Natural killer cell (primary cell): ENCODE data around the gene MTFR1L. TPM values are rescaled to one million over a fixed set of nuclear protein-coding genes. Genes with fewer than 3 reads are reported as not detected.
A peak's percentile ranks its signal among the peaks of the same experiment; 100 is the strongest.

Experiments
- ATAC-seq, 3 donors: fragments of 150-1000 bp in 2 of 3; fragments of 200-7000 bp in 1 of 3; cut with Tn5 transposase; 1 replicate in 1 of 3; 2 replicates in 2 of 3; pipeline ENCODE4 v1.10.0; 2021; ENCODE audit warnings: mild to moderate bottlenecking in 2 of 3, moderate library complexity in 2 of 3
- DNase-seq, 2 donors: peaks; one replicate each; pipeline versions ENCODE4 v3.0.0 to v3.0.0-alpha.2; 2013 to 2021; ENCODE audit warnings: mixed read lengths in 1 of 2
- H3K27ac ChIP-seq: one replicate; pipeline ENCODE4 v1.5.1; 2013; ENCODE audit warnings: mild to moderate bottlenecking, low read length
- H3K27me3 ChIP-seq: one replicate; pipeline ENCODE4 v1.6.1; 2013; ENCODE audit warnings: low read length; ENCODE audit not compliant: control insufficient read depth, insufficient read depth
- H3K36me3 ChIP-seq: one replicate; pipeline ENCODE4 v1.6.1; 2013; ENCODE audit warnings: low read length; ENCODE audit not compliant: control insufficient read depth, insufficient read depth
- H3K4me1 ChIP-seq: one replicate; pipeline ENCODE4 v1.6.1; 2013; ENCODE audit warnings: low read length; ENCODE audit not compliant: control insufficient read depth, insufficient read depth
- H3K4me3 ChIP-seq: one replicate; pipeline ENCODE4 v1.5.1; 2013; ENCODE audit warnings: low read length
- H3K9me3 ChIP-seq: one replicate; pipeline ENCODE4 v1.6.1; 2013; ENCODE audit warnings: low read length; ENCODE audit not compliant: control insufficient read depth, insufficient read depth
- H3K27ac Mint-ChIP-seq, 2 donors: one replicate each; pipeline ENCODE4 v1.8.0; 2022; ENCODE audit warnings: mild to moderate bottlenecking in 2 of 2, mixed read lengths in 2 of 2, moderate library complexity in 1 of 2
- H3K27me3 Mint-ChIP-seq, 2 donors: one replicate each; pipeline ENCODE4 v1.8.0; 2022; ENCODE audit warnings: low read depth in 2 of 2, mixed read lengths in 2 of 2
- H3K36me3 Mint-ChIP-seq: one replicate; pipeline ENCODE4 v1.8.0; 2022; ENCODE audit warnings: mixed read lengths
- H3K4me1 Mint-ChIP-seq, 2 donors: one replicate each; pipeline ENCODE4 v1.8.0; 2022; ENCODE audit warnings: mixed read lengths in 2 of 2
- H3K4me3 Mint-ChIP-seq: one replicate; pipeline ENCODE4 v1.8.0; 2022; ENCODE audit warnings: mild to moderate bottlenecking, moderate library complexity, mixed read lengths
- H3K9me3 Mint-ChIP-seq, 2 donors: one replicate each; pipeline ENCODE4 v1.8.0; 2022; ENCODE audit warnings: mixed read lengths in 2 of 2
- WGBS: methylation state at CpG from one replicate; pipeline ENCODE4 v1.1.7; 2013; ENCODE audit warnings: missing lambda C conversion rate; ENCODE audit not compliant: insufficient coverage; 5-methylcytosine and 5-hydroxymethylcytosine counted together
- intact Hi-C: fragments of 100-400 bp; cut with micrococcal nuclease; formaldehyde crosslinking; loops from one replicate; pipeline ENCODE4 v1.14.2; 2022
- total RNA-seq, 4 donors: library from RNA; stranded (reverse); fragments of 120-200 nt in 1 of 4; gene quantifications; one replicate each; pipeline versions ENCODE4 v1.2.3 to v1.2.4, GENCODE V29; 2013 to 2022
- TF ChIP-seq, protein P1 (sequence below): fragments of 200-600 bp; IDR thresholded peaks from one replicate; pipeline ENCODE4 v1.8.0; 2022; ENCODE audit warnings: antibody characterized with exemption

Gene MTFR1L
- total RNA-seq, 3 donors from 2014 or later (not counting 1 experiment from before 2014, with no cell fraction given), result 33.4 to 39.0 (median 39.0) TPM

DNA sequence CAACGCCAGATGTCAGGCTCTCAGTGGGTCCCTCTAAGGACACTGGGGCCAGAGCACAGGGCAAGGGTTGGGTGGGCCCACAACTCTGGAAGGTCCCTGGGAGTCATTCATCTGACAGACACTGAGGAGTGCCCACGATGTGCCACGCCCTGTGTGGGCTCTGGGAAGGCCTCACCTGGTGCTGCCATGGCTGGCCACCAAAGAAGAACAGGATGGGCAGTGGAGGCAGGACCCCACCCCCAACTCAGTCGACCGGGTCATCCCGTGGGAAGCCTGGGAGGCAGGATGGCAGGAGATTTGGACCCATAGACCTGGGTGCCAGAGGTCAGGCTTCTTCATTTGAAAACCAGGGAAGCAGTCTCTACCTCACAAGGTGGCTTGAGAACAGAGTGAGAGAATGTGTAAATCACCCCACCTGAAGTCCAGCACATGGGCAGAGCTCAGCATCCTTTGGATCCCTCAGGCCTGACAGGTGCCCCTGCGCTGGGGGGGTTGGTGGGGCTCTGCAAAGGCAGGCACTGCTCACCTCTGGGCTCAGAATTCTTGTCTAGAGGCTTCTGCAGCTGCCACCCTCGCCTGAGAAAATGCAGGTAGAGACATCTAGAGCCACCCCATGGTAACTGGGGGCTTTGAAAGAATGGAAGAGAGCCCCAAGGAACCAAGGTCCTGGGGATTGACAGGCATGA is 20.9 kb upstream of the MTFR1L start:
- H3K27me3 Mint-ChIP-seq, result peaks cover 0 to 3% of the 10 kb centered on the region in 2 donors
- Histone ChIP-seq H3K9me3 (no peaks in the 10 kb centered on the region), H3K27me3 (no peaks in the 10 kb centered on the region), H3K36me3 (no peaks in the 10 kb centered on the region), H3K27ac (no peak overlapping the region), H3K4me3 (no peak overlapping the region), H3K4me1 (peaks cover 36% of the 10 kb centered on the region)
- peak overlapping the region in 1 of 2 donors; percentile 64 for H3K27ac Mint-ChIP-seq
- no peaks in the 10 kb centered on the region for H3K36me3 Mint-ChIP-seq
- peak overlapping the region; percentile 82 for H3K4me3 Mint-ChIP-seq
- intact Hi-C loops, result loop anchor here (10.0 kb wide), 1 partner anchor 184 kb away; the partner anchor contains the start of gene MAN1C1
- TF ChIP-seq, protein P1, sequence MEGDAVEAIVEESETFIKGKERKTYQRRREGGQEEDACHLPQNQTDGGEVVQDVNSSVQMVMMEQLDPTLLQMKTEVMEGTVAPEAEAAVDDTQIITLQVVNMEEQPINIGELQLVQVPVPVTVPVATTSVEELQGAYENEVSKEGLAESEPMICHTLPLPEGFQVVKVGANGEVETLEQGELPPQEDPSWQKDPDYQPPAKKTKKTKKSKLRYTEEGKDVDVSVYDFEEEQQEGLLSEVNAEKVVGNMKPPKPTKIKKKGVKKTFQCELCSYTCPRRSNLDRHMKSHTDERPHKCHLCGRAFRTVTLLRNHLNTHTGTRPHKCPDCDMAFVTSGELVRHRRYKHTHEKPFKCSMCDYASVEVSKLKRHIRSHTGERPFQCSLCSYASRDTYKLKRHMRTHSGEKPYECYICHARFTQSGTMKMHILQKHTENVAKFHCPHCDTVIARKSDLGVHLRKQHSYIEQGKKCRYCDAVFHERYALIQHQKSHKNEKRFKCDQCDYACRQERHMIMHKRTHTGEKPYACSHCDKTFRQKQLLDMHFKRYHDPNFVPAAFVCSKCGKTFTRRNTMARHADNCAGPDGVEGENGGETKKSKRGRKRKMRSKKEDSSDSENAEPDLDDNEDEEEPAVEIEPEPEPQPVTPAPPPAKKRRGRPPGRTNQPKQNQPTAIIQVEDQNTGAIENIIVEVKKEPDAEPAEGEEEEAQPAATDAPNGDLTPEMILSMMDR, result no peak
- ATAC-seq (no peak), DNase-seq (peak in 1 of 2 donors; percentile 28)
- H3K4me1 Mint-ChIP-seq, result peaks cover 14 to 30% of the 10 kb centered on the region in 2 donors
- WGBS, result 93% methylated on average over 8 of the region's 8 CpGs
- H3K9me3 Mint-ChIP-seq, result no peaks in the 10 kb centered on the region

DNA sequence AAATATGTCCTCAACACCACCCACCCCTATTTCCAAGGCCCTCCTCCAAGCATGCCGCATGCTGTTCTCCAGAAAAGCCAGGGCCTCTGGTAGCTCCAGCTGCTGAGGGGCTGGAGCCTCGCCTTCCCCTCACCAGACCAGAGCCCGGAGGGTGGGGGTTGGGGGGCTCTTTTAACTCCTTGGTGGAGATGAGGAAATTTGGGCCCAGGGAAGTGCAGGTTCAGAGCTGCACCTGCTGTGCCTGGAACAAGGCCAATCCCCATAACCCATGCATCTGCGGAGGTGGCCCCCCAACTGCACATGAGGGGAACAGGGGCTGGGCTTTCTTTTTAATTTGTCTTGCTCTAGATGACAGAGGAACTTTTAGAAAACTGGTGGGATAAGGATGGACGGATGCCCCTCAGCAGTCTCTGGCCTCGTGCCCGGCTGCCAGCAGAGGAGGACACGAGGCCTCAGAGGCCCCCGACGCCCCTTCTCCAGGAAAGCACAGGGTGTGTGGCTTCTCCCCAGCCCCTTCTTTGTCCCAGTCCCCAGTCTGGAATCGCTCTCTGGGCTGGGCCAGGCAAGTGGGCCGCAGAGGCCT is 20.3 kb upstream of the MTFR1L start:
- Histone ChIP-seq H3K4me1 (peaks cover 36% of the 10 kb centered on the region), H3K27ac (peak overlapping the region; percentile 33), H3K27me3 (no peaks in the 10 kb centered on the region), H3K4me3 (peak overlapping the region; percentile 43), H3K9me3 (no peaks in the 10 kb centered on the region), H3K36me3 (no peaks in the 10 kb centered on the region)
- intact Hi-C loops, result loop anchor here (10.0 kb wide), 1 partner anchor 185 kb away; the partner anchor contains the start of gene MAN1C1
- WGBS, result 47% methylated on average over 12 of the region's 12 CpGs
- TF ChIP-seq, protein P1, result no peak
- Mint-ChIP-seq H3K27me3 (peaks cover 0 to 3% of the 10 kb centered on the region in 2 donors), H3K27ac (peak overlapping the region in 1 of 2 donors; percentile 64), H3K4me3 (peak overlapping the region; percentile 82), H3K4me1 (peaks cover 14 to 30% of the 10 kb centered on the region in 2 donors), H3K9me3 (no peaks in the 10 kb centered on the region), H3K36me3 (no peaks in the 10 kb centered on the region)
- peak in 1 of 2 donors; percentile 24 for DNase-seq
- no peak for ATAC-seq

DNA sequence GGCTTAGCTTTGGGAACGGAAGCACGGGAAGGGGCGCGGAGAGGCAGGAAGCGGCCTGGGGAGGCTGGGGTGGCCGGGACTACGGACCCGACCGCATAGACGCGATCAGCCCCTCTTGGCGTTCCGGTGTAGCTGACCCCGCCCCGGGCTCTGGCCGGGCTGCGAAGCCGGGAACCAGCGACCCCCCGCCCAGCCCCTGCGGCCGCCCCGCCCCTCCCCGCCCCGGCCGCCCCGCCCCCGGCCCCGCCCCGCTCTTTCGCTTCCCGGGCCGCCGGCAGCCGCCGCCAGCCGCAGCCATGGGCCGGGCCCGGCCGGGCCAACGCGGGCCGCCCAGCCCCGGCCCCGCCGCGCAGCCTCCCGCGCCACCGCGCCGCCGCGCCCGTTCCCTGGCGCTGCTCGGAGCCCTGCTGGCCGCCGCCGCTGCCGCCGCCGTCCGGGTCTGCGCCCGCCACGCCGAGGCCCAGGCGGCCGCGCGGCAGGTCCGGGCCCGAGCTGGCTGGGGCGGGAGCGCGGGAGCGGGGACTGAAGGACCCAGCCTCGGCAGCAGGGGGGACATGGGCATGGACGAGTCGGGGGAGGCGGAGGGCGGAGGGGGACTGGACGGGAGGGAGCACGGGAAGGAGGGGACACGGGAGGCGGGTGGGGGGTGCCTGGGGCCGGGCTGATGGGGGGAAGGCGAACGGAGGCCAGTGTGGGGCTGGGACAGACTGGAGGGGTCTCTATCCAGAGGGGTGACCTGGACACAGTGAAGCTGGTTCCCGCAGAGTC is 19.6 kb upstream of the MTFR1L start, which contains the start of gene SELENON:
SELENON (plus strand) TSS at position 259 of the 768 bp plus-strand sequence; CDS start at position 297, 38 bp downstream.
- H3K27me3 ChIP-seq, result no peaks in the 10 kb centered on the region
- TF ChIP-seq, protein P1, result no peak
- intact Hi-C loops, result loop anchor here (10.0 kb wide), 1 partner anchor 185 kb away; the partner anchor contains the start of gene MAN1C1
- H3K4me3 ChIP-seq, result peak within 1 kb of the TSS; percentile 43
- H3K4me1 ChIP-seq, result peaks cover 36% of the 10 kb centered on the region
- peak within 1 kb of the TSS in 1 of 2 donors; percentile 68 for H3K27ac Mint-ChIP-seq
- no peaks in the 10 kb centered on the region for H3K36me3 Mint-ChIP-seq
- DNase-seq (peak in 1 of 2 donors; percentile 60), ATAC-seq (peak; percentile 67 to 74 (median 74))
- H3K4me3 Mint-ChIP-seq, result peak within 1 kb of the TSS; percentile 86
- H3K27ac ChIP-seq, result peak within 1 kb of the TSS; percentile 33
- H3K36me3 ChIP-seq, result no peaks in the 10 kb centered on the region
- WGBS, result under 1% methylated on average over 91 of the region's 91 CpGs
- H3K4me1 Mint-ChIP-seq, result peaks cover 14 to 30% of the 10 kb centered on the region in 2 donors
- H3K27me3 Mint-ChIP-seq, result peaks cover 0 to 3% of the 10 kb centered on the region in 2 donors
- no peaks in the 10 kb centered on the region for H3K9me3 ChIP-seq
- no peaks in the 10 kb centered on the region for H3K9me3 Mint-ChIP-seq
